Neural cell (in vitro differentiated cells): Measurements from ENCODE around the gene CHKA. TPM values are rescaled to one million over a fixed set of nuclear protein-coding genes. Genes with fewer than 3 reads are reported as not detected.

Source experiments
- H2AFZ ChIP-seq: fragments of 200-600, 300-800 bp; sonication (generic), shearing (Covaris generic); 2 replicates; pipeline ENCODE4 v1.6.0; 2014; ENCODE audit warnings: low read depth, mild to moderate bottlenecking, antibody characterized with exemption, low read length, moderate library complexity
- H3F3A ChIP-seq: fragments of 200-600 bp; shearing (Covaris generic); 2 replicates; pipeline ENCODE4 v1.6.1; 2016; ENCODE audit warnings: mild to moderate bottlenecking, moderate library complexity, mixed read lengths, antibody characterized with exemption, low read length; ENCODE audit not compliant: insufficient read depth, poor library complexity, severe bottlenecking
- H3K27ac ChIP-seq: fragments of 200-600, 300-800 bp; sonication (generic), shearing (Covaris generic); 2 replicates; pipeline ENCODE4 v1.5.1; 2014; ENCODE audit warnings: mild to moderate bottlenecking, low read length, moderate library complexity
- H3K27me3 ChIP-seq: fragments of 300-800, 200-600 bp; sonication (generic), shearing (Covaris generic); 2 replicates; pipeline ENCODE4 v1.6.0; 2014; ENCODE audit warnings: mild to moderate bottlenecking, low read depth, low read length, moderate library complexity; ENCODE audit not compliant: insufficient read depth
- H3K36me3 ChIP-seq: fragments of 300-800, 200-600 bp; sonication (generic), shearing (Covaris generic); 2 replicates; pipeline ENCODE4 v1.5.1; 2014; ENCODE audit warnings: mild to moderate bottlenecking, antibody characterized with exemption, low read length, moderate library complexity; ENCODE audit not compliant: insufficient read depth
- H3K4me2 ChIP-seq: fragments of 300-800, 200-600 bp; sonication (generic), shearing (Covaris generic); 2 replicates; pipeline ENCODE4 v1.6.0; 2014; ENCODE audit warnings: mild to moderate bottlenecking, low read length
- H3K4me3 ChIP-seq: fragments of 300-800, 200-600 bp; sonication (generic), shearing (Covaris generic); 2 replicates; pipeline ENCODE4 v1.5.1; 2014; ENCODE audit warnings: mild to moderate bottlenecking, low read length, moderate library complexity
- H3K79me2 ChIP-seq: fragments of 200-600 bp; shearing (Covaris generic); replicated peaks from 2 replicates; pipeline ENCODE4 v1.6.0; 2014; ENCODE audit warnings: mild to moderate bottlenecking, low read length, moderate library complexity; ENCODE audit not compliant: insufficient read depth
- H3K9ac ChIP-seq: fragments of 300-800, 200-600 bp; sonication (generic), shearing (Covaris generic); 2 replicates; pipeline ENCODE4 v1.6.1; 2016; ENCODE audit warnings: mild to moderate bottlenecking, low read length, mixed read lengths
- H3K9me2 ChIP-seq: fragments of 200-600 bp; shearing (Covaris generic); 2 replicates; pipeline ENCODE4 v1.6.1; 2016; ENCODE audit warnings: mild to moderate bottlenecking, low read length, mixed read lengths; ENCODE audit not compliant: insufficient read depth
- H3K9me3 ChIP-seq: fragments of 200-600, 300-800 bp; sonication (generic), shearing (Covaris generic); 2 replicates; pipeline ENCODE4 v1.6.1; 2016; ENCODE audit warnings: mild to moderate bottlenecking, mixed run types, low read length, moderate library complexity, mixed read lengths
- H4K20me1 ChIP-seq: fragments of 200-600 bp; shearing (Covaris generic); 2 replicates; pipeline ENCODE4 v1.6.1; 2016; ENCODE audit warnings: mild to moderate bottlenecking, mixed run types; ENCODE audit not compliant: insufficient read depth
- EP300 ChIP-seq: fragments of 450-650 bp; conservative IDR thresholded peaks from 2 replicates; pipeline ENCODE4 v1.6.1; 2014; ENCODE audit warnings: antibody characterized with exemption, mild to moderate bottlenecking, moderate library complexity; ENCODE audit not compliant: poor library complexity, severe bottlenecking
- EZH2 ChIP-seq: fragments of 200-600, 300-800 bp; shearing (Covaris generic), sonication (generic); IDR thresholded peaks from 2 replicates; pipeline ENCODE4 v1.6.1; 2014; ENCODE audit warnings: antibody characterized with exemption, low read length, borderline replicate concordance, mild to moderate bottlenecking; ENCODE audit not compliant: insufficient read depth, poor library complexity, severe bottlenecking
- MXI1 ChIP-seq: fragments of 450-650 bp; conservative IDR thresholded peaks from 2 replicates; pipeline ENCODE4 v1.6.1; 2014; ENCODE audit warnings: antibody characterized with exemption, mild to moderate bottlenecking; ENCODE audit not compliant: poor library complexity, severe bottlenecking
- POLR2AphosphoS5 ChIP-seq: IDR thresholded peaks from 2 replicates; pipeline ENCODE4 v1.6.1; 2012
- RAD21 ChIP-seq: fragments of 450-650 bp; conservative IDR thresholded peaks from 2 replicates; pipeline ENCODE4 v1.6.1; 2014; ENCODE audit warnings: antibody characterized with exemption, mild to moderate bottlenecking, moderate library complexity
- SMC3 ChIP-seq: fragments of 450-650 bp; conservative IDR thresholded peaks from 2 replicates; pipeline ENCODE4 v1.6.1; 2014; ENCODE audit warnings: antibody characterized with exemption, mild to moderate bottlenecking, moderate library complexity; ENCODE audit not compliant: poor library complexity
- TAF1 ChIP-seq: IDR thresholded peaks from 2 replicates; pipeline ENCODE4 v1.6.1; 2012; ENCODE audit warnings: low read depth
- polyA plus RNA-seq: library from polyadenylated mRNA; depleted of rRNA; stranded (reverse); fragments of >200 nt; gene quantifications from 2 replicates; pipeline ENCODE4 v1.2.3, GENCODE V29; 2014
- TF ChIP-seq, protein P1 (sequence below): IDR thresholded peaks from 2 replicates; pipeline ENCODE4 v1.6.1; 2012; ENCODE audit warnings: borderline replicate concordance
- TF ChIP-seq, protein P2 (sequence below): fragments of 450-650 bp; IDR thresholded peaks from 2 replicates; pipeline ENCODE4 v1.5.1; 2014; ENCODE audit warnings: antibody characterized with exemption, mild to moderate bottlenecking, moderate library complexity; ENCODE audit not compliant: poor library complexity, severe bottlenecking

Gene CHKA
- polyA plus RNA-seq, 1 donor from 2014 or later = 90.0 TPM

DNA sequence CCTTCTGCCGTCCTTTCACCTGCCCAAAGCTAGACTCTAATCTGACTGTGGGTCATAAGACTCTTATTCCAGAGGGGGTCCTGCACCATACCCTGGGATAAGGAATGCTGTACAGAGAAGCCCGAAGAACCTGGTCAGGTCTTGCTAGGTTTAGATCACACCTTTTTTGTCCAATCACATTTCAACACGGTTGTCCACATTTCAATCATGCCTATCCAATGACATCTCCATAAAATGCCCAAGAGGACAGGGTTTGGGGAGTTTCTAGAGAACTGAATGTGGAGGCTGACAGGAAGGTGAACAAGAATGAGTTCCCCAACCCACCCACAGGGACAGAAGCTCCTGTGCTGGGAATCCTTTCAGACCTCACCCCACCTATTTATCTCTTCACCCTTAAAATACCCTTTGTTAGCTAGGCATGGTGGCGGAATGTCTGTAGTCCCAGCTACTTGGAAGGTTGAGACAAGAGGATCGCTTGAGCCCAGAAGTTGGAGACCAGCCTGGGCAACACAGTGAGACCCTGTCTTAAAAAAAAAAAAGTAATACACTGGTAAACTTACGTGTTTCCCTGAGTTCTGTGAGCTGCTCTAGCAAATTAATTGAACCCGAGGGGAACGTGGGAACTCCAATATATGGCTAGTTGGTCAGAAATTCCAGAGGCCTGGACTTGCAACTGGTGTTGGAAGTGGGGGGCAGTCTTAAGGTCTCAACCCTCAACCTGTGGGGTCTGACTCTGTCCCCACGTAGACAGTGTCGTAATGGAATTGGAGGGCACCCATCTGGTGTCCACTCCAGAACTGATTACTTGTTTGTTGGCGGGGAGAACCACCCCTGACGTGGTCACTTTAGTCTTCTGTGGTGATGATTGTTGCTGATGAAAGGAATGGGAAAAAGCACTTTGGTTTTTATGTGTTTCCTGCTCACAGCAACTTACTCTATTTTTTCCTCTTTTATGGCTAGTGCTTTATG is 64.6 kb downstream of the CHKA start:
- no peaks in the 10 kb centered on the region for H4K20me1 ChIP-seq
- no peak overlapping the region for H3K9ac ChIP-seq
- no peak overlapping the region for H3K4me3 ChIP-seq
- no peaks in the 10 kb centered on the region for H3K9me2 ChIP-seq
- TF ChIP-seq EP300 (no peak), POLR2AphosphoS5 (no peak), RAD21 (no peak), MXI1 (no peak), TAF1 (no peak), SMC3 (no peak), EZH2 (no peak)
- TF ChIP-seq, protein P1, sequence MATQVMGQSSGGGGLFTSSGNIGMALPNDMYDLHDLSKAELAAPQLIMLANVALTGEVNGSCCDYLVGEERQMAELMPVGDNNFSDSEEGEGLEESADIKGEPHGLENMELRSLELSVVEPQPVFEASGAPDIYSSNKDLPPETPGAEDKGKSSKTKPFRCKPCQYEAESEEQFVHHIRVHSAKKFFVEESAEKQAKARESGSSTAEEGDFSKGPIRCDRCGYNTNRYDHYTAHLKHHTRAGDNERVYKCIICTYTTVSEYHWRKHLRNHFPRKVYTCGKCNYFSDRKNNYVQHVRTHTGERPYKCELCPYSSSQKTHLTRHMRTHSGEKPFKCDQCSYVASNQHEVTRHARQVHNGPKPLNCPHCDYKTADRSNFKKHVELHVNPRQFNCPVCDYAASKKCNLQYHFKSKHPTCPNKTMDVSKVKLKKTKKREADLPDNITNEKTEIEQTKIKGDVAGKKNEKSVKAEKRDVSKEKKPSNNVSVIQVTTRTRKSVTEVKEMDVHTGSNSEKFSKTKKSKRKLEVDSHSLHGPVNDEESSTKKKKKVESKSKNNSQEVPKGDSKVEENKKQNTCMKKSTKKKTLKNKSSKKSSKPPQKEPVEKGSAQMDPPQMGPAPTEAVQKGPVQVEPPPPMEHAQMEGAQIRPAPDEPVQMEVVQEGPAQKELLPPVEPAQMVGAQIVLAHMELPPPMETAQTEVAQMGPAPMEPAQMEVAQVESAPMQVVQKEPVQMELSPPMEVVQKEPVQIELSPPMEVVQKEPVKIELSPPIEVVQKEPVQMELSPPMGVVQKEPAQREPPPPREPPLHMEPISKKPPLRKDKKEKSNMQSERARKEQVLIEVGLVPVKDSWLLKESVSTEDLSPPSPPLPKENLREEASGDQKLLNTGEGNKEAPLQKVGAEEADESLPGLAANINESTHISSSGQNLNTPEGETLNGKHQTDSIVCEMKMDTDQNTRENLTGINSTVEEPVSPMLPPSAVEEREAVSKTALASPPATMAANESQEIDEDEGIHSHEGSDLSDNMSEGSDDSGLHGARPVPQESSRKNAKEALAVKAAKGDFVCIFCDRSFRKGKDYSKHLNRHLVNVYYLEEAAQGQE = no peak
- TF ChIP-seq, protein P2, sequence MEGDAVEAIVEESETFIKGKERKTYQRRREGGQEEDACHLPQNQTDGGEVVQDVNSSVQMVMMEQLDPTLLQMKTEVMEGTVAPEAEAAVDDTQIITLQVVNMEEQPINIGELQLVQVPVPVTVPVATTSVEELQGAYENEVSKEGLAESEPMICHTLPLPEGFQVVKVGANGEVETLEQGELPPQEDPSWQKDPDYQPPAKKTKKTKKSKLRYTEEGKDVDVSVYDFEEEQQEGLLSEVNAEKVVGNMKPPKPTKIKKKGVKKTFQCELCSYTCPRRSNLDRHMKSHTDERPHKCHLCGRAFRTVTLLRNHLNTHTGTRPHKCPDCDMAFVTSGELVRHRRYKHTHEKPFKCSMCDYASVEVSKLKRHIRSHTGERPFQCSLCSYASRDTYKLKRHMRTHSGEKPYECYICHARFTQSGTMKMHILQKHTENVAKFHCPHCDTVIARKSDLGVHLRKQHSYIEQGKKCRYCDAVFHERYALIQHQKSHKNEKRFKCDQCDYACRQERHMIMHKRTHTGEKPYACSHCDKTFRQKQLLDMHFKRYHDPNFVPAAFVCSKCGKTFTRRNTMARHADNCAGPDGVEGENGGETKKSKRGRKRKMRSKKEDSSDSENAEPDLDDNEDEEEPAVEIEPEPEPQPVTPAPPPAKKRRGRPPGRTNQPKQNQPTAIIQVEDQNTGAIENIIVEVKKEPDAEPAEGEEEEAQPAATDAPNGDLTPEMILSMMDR = no peak
- no peaks in the 10 kb centered on the region for H3K27me3 ChIP-seq
- no peaks in the 10 kb centered on the region for H3K79me2 ChIP-seq
- no peak overlapping the region for H2AFZ ChIP-seq
- no peaks in the 10 kb centered on the region for H3F3A ChIP-seq
- no peaks in the 10 kb centered on the region for H3K9me3 ChIP-seq
- H3K27ac ChIP-seq = no peak overlapping the region
- H3K4me2 ChIP-seq = no peak overlapping the region
- H3K36me3 ChIP-seq = no peaks in the 10 kb centered on the region

DNA sequence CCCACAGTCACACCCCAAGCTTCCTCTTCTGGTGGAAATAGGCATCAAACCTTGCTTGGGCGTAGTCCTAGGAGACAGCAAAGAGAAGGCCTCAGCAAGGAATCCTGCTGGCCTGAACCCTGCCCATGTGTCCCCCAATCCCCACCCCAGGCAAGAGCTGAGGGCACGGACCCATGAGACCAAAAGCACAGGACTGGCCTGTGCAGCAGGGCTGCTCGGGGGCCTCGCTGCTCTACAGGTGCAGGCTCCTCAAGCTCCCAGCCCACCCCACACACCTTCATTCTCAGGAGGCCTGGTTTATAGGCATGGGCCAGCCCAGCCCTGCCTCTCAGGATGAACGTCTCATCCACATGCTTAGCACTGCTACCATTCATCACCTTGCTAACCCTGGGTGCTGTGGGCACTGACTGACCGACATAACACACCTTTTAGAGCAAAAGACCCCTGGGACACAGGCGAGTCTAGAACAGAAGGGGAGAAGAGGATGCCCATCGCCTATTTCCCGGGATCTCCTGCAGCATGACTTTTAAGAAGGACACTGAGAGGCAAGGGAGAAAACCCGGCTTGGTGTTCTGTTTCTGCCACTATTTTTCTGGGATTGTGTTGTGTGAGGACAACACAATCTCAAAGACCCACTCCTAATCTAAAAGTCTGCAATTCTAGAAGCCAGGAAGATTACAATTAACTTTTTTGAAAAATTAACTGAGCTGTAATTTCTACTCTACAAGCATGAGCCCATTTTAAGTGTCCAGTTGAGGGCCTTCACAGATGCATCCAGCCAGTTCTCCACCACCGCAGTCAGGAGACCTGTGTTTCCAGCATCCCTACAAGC is 67.0 kb downstream of the CHKA start:
- Histone ChIP-seq H3K4me2 (no peak overlapping the region), H3K79me2 (no peaks in the 10 kb centered on the region), H3K36me3 (no peaks in the 10 kb centered on the region), H3K27me3 (no peaks in the 10 kb centered on the region), H3K9ac (no peak overlapping the region), H3K27ac (peak overlapping the region; percentile 14), H2AFZ (no peak overlapping the region), H3K9me2 (no peaks in the 10 kb centered on the region), H4K20me1 (no peaks in the 10 kb centered on the region), H3K9me3 (no peaks in the 10 kb centered on the region), H3K4me3 (no peak overlapping the region), H3F3A (no peaks in the 10 kb centered on the region)
- no peak for TF ChIP-seq RAD21
- no peak for TF ChIP-seq MXI1
- no peak for TF ChIP-seq SMC3
- no peak for TF ChIP-seq EZH2
- no peak for TF ChIP-seq EP300
- no peak for TF ChIP-seq POLR2AphosphoS5
- TF ChIP-seq TAF1 = no peak
- TF ChIP-seq, protein P1 = no peak
- TF ChIP-seq, protein P2 = no peak
